DOHH2 (cell line): Measurements from ENCODE around the gene RPF1.

Source experiments
- EZH2phosphoT487 ChIP-seq: fragments of 200-600 bp; sonication (generic); IDR thresholded peaks from 2 replicates; pipeline ENCODE4 v1.6.1; 2017; ENCODE audit warnings: borderline replicate concordance, mild to moderate bottlenecking, antibody characterized with exemption, low read length, moderate library complexity, mixed read lengths
- TF ChIP-seq, protein P1 (sequence below): fragments of 200-600 bp; sonication (generic); IDR thresholded peaks from one replicate; pipeline ENCODE4 v1.5.1; 2014; ENCODE audit warnings: antibody characterized with exemption, mild to moderate bottlenecking, low read depth, low read length; ENCODE audit not compliant: poor library complexity, severe bottlenecking

DNA sequence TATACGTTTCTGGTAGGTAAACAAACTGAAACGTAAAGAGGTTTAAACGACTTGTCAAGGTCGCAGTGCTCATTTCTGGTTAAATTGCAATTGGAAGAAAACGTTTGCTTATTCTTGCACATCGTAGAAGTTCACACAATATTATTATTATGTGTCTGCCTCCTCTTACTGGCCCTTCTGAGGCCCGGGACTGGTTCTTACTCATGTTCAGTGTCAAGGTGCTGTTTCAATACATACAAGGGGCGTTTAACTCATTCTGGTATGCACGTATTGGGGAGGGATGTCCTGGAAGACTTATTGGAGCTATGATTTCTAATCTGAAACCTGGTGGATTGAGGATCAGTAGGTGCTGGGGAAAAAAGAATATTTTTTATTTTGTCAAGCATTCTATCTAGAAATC lies 932 bp downstream of the RPF1 start:
- TF ChIP-seq, protein P1, sequence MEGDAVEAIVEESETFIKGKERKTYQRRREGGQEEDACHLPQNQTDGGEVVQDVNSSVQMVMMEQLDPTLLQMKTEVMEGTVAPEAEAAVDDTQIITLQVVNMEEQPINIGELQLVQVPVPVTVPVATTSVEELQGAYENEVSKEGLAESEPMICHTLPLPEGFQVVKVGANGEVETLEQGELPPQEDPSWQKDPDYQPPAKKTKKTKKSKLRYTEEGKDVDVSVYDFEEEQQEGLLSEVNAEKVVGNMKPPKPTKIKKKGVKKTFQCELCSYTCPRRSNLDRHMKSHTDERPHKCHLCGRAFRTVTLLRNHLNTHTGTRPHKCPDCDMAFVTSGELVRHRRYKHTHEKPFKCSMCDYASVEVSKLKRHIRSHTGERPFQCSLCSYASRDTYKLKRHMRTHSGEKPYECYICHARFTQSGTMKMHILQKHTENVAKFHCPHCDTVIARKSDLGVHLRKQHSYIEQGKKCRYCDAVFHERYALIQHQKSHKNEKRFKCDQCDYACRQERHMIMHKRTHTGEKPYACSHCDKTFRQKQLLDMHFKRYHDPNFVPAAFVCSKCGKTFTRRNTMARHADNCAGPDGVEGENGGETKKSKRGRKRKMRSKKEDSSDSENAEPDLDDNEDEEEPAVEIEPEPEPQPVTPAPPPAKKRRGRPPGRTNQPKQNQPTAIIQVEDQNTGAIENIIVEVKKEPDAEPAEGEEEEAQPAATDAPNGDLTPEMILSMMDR = no peak
- TF ChIP-seq EZH2phosphoT487 = no peak
